ENCODE results near the gene ACOXL. TPM values are rescaled to one million over a fixed set of nuclear protein-coding genes. Genes with fewer than 3 reads are reported as not detected.

Gene ACOXL
- total RNA-seq, 3 donors from 2014 or later (not counting 1 experiment from before 2014, with no cell fraction given), result not detected

GRCh38 chr2:111113838-111114237 is 381.5 kb downstream of the ACOXL start:
- H3K4me1 Mint-ChIP-seq, result peaks cover 21 to 22% of the 10 kb centered on the region in 2 donors
- intact Hi-C loops (cut with micrococcal nuclease), result loop anchor here (10.0 kb wide), 1 partner anchor 119 kb away; no protein-coding TSS in a partner anchor
- no peak overlapping the region for H3K27ac ChIP-seq (ENCODE audit: low read length)
- H3K36me3 ChIP-seq (ENCODE audit: control insufficient read depth, insufficient read depth, low read length), result no peaks in the 10 kb centered on the region
- ATAC-seq (no peak), DNase-seq (no peak)
- H3K36me3 Mint-ChIP-seq, result no peaks in the 10 kb centered on the region
- no peak overlapping the region for H3K4me3 ChIP-seq (ENCODE audit: low read length)
- H3K9me3 ChIP-seq (ENCODE audit: control insufficient read depth, insufficient read depth, low read length), result no peaks in the 10 kb centered on the region
- H3K4me3 Mint-ChIP-seq, result no peak overlapping the region
- H3K27me3 Mint-ChIP-seq (ENCODE audit: low read depth in 2 of 2), result peaks cover 54 to 73% of the 10 kb centered on the region in 2 donors
- H3K27me3 ChIP-seq (ENCODE audit: control insufficient read depth, insufficient read depth, low read length), result peaks cover 24% of the 10 kb centered on the region
- H3K27ac Mint-ChIP-seq, result no peak overlapping the region
- peaks cover 22% of the 10 kb centered on the region for H3K4me1 ChIP-seq (ENCODE audit: control insufficient read depth, insufficient read depth, low read length)
- 94% methylated on average over 1 of the region's 1 CpG for WGBS (ENCODE audit: insufficient coverage)
- no peak for TF ChIP-seq CTCF (IDR thresholded peaks at IDR 0.05)
- no peaks in the 10 kb centered on the region for H3K9me3 Mint-ChIP-seq

- peaks cover 40% of the 10 kb centered on the region for H3K4me1 ChIP-seq (ENCODE audit: control insufficient read depth, insufficient read depth, low read length)
- H3K4me3 ChIP-seq (ENCODE audit: low read length), result no peak overlapping the region
- TF ChIP-seq CTCF (IDR thresholded peaks at IDR 0.05), result no peak
- intact Hi-C loops (cut with micrococcal nuclease), result loop anchor here (5.0 to 10.0 kb wide), 3 partner anchors 121 to 586 kb away; no protein-coding TSS in a partner anchor
- 32% methylated on average over 6 of the region's 7 CpGs for WGBS (ENCODE audit: insufficient coverage)
- no peaks in the 10 kb centered on the region for H3K9me3 ChIP-seq (ENCODE audit: control insufficient read depth, insufficient read depth, low read length)
- Mint-ChIP-seq H3K36me3 (no peaks in the 10 kb centered on the region), H3K9me3 (no peaks in the 10 kb centered on the region), H3K27me3 (ENCODE audit: low read depth in 2 of 2) (peaks cover 51 to 62% of the 10 kb centered on the region in 2 donors), H3K27ac (no peak overlapping the region), H3K4me1 (peaks cover 31 to 40% of the 10 kb centered on the region in 2 donors), H3K4me3 (peak overlapping the region; percentile 21)
- no peak overlapping the region for H3K27ac ChIP-seq (ENCODE audit: low read length)
- peak in 1 of 2 donors; percentile 32 for DNase-seq
- peaks cover 38% of the 10 kb centered on the region for H3K27me3 ChIP-seq (ENCODE audit: control insufficient read depth, insufficient read depth, low read length)
- no peaks in the 10 kb centered on the region for H3K36me3 ChIP-seq (ENCODE audit: control insufficient read depth, insufficient read depth, low read length)
- no peak for ATAC-seq
These were observed 383.8 kb downstream of the ACOXL start for GRCh38 chr2:111116011-111116746.

- peak overlapping the region; percentile 31 for H3K4me3 ChIP-seq (ENCODE audit: low read length)
These were observed 384.6 kb downstream of the ACOXL start for GRCh38 chr2:111116843-111117597.

More at GRCh38 chr2:111116843-111117597, 384.6 kb downstream of the ACOXL start:
- Histone ChIP-seq H3K27ac (ENCODE audit: low read length) (no peak overlapping the region), H3K4me1 (ENCODE audit: control insufficient read depth, insufficient read depth, low read length) (peaks cover 48% of the 10 kb centered on the region), H3K27me3 (ENCODE audit: control insufficient read depth, insufficient read depth, low read length) (peaks cover 35% of the 10 kb centered on the region), H3K36me3 (ENCODE audit: control insufficient read depth, insufficient read depth, low read length) (no peaks in the 10 kb centered on the region), H3K9me3 (ENCODE audit: control insufficient read depth, insufficient read depth, low read length) (no peaks in the 10 kb centered on the region)
- H3K9me3 Mint-ChIP-seq, result no peaks in the 10 kb centered on the region
- DNase-seq (peak; percentile 30 to 85), ATAC-seq (peak; percentile 14 to 34 (median 18))
- H3K27me3 Mint-ChIP-seq (ENCODE audit: low read depth in 2 of 2), result peaks cover 51 to 62% of the 10 kb centered on the region in 2 donors
- 9% methylated on average over 30 of the region's 30 CpGs for WGBS (ENCODE audit: insufficient coverage)
- peak overlapping the region; percentile 95 for H3K4me3 Mint-ChIP-seq
- intact Hi-C loops (cut with micrococcal nuclease), result loop anchor here (5.0 to 10.0 kb wide), 3 partner anchors 122 to 585 kb away; no protein-coding TSS in a partner anchor
- H3K27ac Mint-ChIP-seq, result peak overlapping the region in 1 of 2 donors; percentile 53
- H3K4me1 Mint-ChIP-seq, result peaks cover 39 to 48% of the 10 kb centered on the region in 2 donors
- no peaks in the 10 kb centered on the region for H3K36me3 Mint-ChIP-seq
- peak; percentile 51 for TF ChIP-seq CTCF (IDR thresholded peaks at IDR 0.05)

Measured in natural killer cell (primary cell).